B cell (primary cell): Measurements from ENCODE around the gene E2F6.

ENCODE experiments used
- EZH2 ChIP-seq: IDR thresholded peaks from 2 replicates; pipeline ENCODE4 v1.6.1; 2012; ENCODE audit warnings: borderline replicate concordance, low read depth, mild to moderate bottlenecking, moderate library complexity, low read length; ENCODE audit not compliant: insufficient read depth, poor library complexity, severe bottlenecking
- TF ChIP-seq, protein P1 (sequence below): fragments of 200-600 bp; IDR thresholded peaks from one replicate; pipeline ENCODE4 v1.8.0; 2022; ENCODE audit warnings: antibody characterized with exemption, mild to moderate bottlenecking

- TF ChIP-seq EZH2 = no peak
- TF ChIP-seq, protein P1, sequence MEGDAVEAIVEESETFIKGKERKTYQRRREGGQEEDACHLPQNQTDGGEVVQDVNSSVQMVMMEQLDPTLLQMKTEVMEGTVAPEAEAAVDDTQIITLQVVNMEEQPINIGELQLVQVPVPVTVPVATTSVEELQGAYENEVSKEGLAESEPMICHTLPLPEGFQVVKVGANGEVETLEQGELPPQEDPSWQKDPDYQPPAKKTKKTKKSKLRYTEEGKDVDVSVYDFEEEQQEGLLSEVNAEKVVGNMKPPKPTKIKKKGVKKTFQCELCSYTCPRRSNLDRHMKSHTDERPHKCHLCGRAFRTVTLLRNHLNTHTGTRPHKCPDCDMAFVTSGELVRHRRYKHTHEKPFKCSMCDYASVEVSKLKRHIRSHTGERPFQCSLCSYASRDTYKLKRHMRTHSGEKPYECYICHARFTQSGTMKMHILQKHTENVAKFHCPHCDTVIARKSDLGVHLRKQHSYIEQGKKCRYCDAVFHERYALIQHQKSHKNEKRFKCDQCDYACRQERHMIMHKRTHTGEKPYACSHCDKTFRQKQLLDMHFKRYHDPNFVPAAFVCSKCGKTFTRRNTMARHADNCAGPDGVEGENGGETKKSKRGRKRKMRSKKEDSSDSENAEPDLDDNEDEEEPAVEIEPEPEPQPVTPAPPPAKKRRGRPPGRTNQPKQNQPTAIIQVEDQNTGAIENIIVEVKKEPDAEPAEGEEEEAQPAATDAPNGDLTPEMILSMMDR = no peak
Observed at GRCh38 chr2:11417946-11418585, 47.9 kb downstream of the E2F6 start.
